Measurements from ENCODE around the gene BABAM1.

- TF ChIP-seq EP300 (IDR thresholded peaks at IDR 0.05) (no peak), CTCF (IDR thresholded peaks at IDR 0.05) (no peak), POLR2A (IDR thresholded peaks at IDR 0.05) (no peak)
Measured at GRCh38 chr19:17227798-17228367, 39.4 kb upstream of the BABAM1 start.
